Measurements from ENCODE around the gene TAS1R2. TPM values are rescaled to one million over a fixed set of nuclear protein-coding genes. Genes with fewer than 3 reads are reported as not detected.

Gene TAS1R2
- total RNA-seq, 1 donor from 2014 or later: 0.98 TPM

GRCh38 chr1:18869847-18870594, 10.6 kb upstream of the TAS1R2 start:
- H3K4me3 ChIP-seq: no peak overlapping the region
- no peaks in the 10 kb centered on the region for H3K4me1 ChIP-seq
- no peak for DNase-seq (ENCODE audit: extremely low spot score in 2 of 2)
- no peaks in the 10 kb centered on the region for H3K27me3 ChIP-seq
- no peak overlapping the region for H3K27ac ChIP-seq
- no peak for TF ChIP-seq POLR2AphosphoS5 (IDR thresholded peaks at IDR 0.05; ENCODE audit: insufficient read depth in 1 of 2, low read depth in 1 of 2)
- no peak for TF ChIP-seq POLR2A (IDR thresholded peaks at IDR 0.05)
- no peak for TF ChIP-seq CTCF (IDR thresholded peaks at IDR 0.05)
- intact Hi-C loops (cut with DNase I): loop anchor here (10.0 kb wide), 1 partner anchor 275 kb away; no protein-coding TSS in a partner anchor
- no peaks in the 10 kb centered on the region for H3K9me3 ChIP-seq
- no peaks in the 10 kb centered on the region for H3K36me3 ChIP-seq

GRCh38 chr1:18868801-18869424, 9.5 kb upstream of the TAS1R2 start:
- Histone ChIP-seq H3K4me1 (no peaks in the 10 kb centered on the region), H3K36me3 (no peaks in the 10 kb centered on the region), H3K27ac (no peak overlapping the region), H3K27me3 (no peaks in the 10 kb centered on the region), H3K9me3 (no peaks in the 10 kb centered on the region), H3K4me3 (no peak overlapping the region)
- DNase-seq (ENCODE audit: extremely low spot score in 2 of 2): no peak
- intact Hi-C loops (cut with DNase I): no loop called here
- TF ChIP-seq CTCF (IDR thresholded peaks at IDR 0.05) (no peak), POLR2A (IDR thresholded peaks at IDR 0.05) (no peak), POLR2AphosphoS5 (IDR thresholded peaks at IDR 0.05; ENCODE audit: insufficient read depth in 1 of 2, low read depth in 1 of 2) (no peak)

- H3K36me3 ChIP-seq: no peaks in the 10 kb centered on the region
- H3K27ac ChIP-seq: no peak overlapping the region
- TF ChIP-seq CTCF (IDR thresholded peaks at IDR 0.05) (no peak), POLR2A (IDR thresholded peaks at IDR 0.05) (no peak), POLR2AphosphoS5 (IDR thresholded peaks at IDR 0.05; ENCODE audit: insufficient read depth in 1 of 2, low read depth in 1 of 2) (no peak)
- H3K27me3 ChIP-seq: no peaks in the 10 kb centered on the region
- intact Hi-C loops (cut with DNase I): no loop called here
- H3K9me3 ChIP-seq: no peaks in the 10 kb centered on the region
- no peak for DNase-seq (ENCODE audit: extremely low spot score in 2 of 2)
- H3K4me1 ChIP-seq: no peaks in the 10 kb centered on the region
- no peak overlapping the region for H3K4me3 ChIP-seq
These were observed 8.9 kb upstream of the TAS1R2 start for GRCh38 chr1:18868354-18868753.

- H3K4me1 ChIP-seq: no peaks in the 10 kb centered on the region
- no peak overlapping the region for H3K4me3 ChIP-seq
- no peak for DNase-seq (ENCODE audit: extremely low spot score in 2 of 2)
- H3K27ac ChIP-seq: no peak overlapping the region
- intact Hi-C loops (cut with DNase I): no loop called here
- TF ChIP-seq POLR2A (IDR thresholded peaks at IDR 0.05) (no peak), CTCF (IDR thresholded peaks at IDR 0.05) (no peak), POLR2AphosphoS5 (IDR thresholded peaks at IDR 0.05; ENCODE audit: insufficient read depth in 1 of 2, low read depth in 1 of 2) (no peak)
- H3K36me3 ChIP-seq: no peaks in the 10 kb centered on the region
- no peaks in the 10 kb centered on the region for H3K27me3 ChIP-seq
- no peaks in the 10 kb centered on the region for H3K9me3 ChIP-seq
These were observed 7.4 kb upstream of the TAS1R2 start for GRCh38 chr1:18866846-18867245.

- DNase-seq (ENCODE audit: extremely low spot score in 2 of 2): no peak
- intact Hi-C loops (cut with DNase I): no loop called here
These were observed 6.9 kb upstream of the TAS1R2 start for GRCh38 chr1:18866314-18866713.

More at GRCh38 chr1:18866314-18866713, 6.9 kb upstream of the TAS1R2 start:
- H3K27me3 ChIP-seq: no peaks in the 10 kb centered on the region
- TF ChIP-seq CTCF (IDR thresholded peaks at IDR 0.05): no peak
- no peak for TF ChIP-seq POLR2A (IDR thresholded peaks at IDR 0.05)
- TF ChIP-seq POLR2AphosphoS5 (IDR thresholded peaks at IDR 0.05; ENCODE audit: insufficient read depth in 1 of 2, low read depth in 1 of 2): no peak
- H3K4me3 ChIP-seq: no peak overlapping the region
- no peaks in the 10 kb centered on the region for H3K4me1 ChIP-seq
- no peak overlapping the region for H3K27ac ChIP-seq
- no peaks in the 10 kb centered on the region for H3K36me3 ChIP-seq
- no peaks in the 10 kb centered on the region for H3K9me3 ChIP-seq
